Measurements from ENCODE around the gene EPB41L1.

The EPB41L1 gene

DNA sequence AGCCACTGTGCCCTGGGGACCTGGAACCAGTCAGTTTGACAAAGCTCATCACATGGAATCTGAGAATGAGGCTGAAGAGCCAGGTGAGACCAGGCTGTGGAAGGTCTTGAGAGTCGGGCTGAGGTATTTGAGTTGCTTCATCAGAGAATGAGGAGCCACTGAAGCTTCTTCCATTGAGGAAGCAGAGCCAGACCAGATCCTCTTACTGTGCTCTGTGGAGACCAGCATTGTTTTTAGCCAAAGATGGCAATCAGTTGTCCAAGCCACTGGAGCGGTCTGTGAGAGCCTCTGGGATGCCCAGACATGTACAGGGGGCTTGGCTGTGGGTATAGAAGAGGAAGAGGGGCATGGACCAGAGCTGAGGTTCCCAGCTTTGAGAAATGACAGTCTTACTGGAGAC is 6.1 kb upstream of the EPB41L1 start:
- DNase-seq (ENCODE audit: low read depth), result no peak
- H3K4me3 ChIP-seq (ENCODE audit: low read length), result no peak overlapping the region
- TF ChIP-seq, protein P1, sequence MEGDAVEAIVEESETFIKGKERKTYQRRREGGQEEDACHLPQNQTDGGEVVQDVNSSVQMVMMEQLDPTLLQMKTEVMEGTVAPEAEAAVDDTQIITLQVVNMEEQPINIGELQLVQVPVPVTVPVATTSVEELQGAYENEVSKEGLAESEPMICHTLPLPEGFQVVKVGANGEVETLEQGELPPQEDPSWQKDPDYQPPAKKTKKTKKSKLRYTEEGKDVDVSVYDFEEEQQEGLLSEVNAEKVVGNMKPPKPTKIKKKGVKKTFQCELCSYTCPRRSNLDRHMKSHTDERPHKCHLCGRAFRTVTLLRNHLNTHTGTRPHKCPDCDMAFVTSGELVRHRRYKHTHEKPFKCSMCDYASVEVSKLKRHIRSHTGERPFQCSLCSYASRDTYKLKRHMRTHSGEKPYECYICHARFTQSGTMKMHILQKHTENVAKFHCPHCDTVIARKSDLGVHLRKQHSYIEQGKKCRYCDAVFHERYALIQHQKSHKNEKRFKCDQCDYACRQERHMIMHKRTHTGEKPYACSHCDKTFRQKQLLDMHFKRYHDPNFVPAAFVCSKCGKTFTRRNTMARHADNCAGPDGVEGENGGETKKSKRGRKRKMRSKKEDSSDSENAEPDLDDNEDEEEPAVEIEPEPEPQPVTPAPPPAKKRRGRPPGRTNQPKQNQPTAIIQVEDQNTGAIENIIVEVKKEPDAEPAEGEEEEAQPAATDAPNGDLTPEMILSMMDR (conservative IDR thresholded peaks at IDR 0.05; ENCODE audit: low read depth, low read length), result no peak

DNA sequence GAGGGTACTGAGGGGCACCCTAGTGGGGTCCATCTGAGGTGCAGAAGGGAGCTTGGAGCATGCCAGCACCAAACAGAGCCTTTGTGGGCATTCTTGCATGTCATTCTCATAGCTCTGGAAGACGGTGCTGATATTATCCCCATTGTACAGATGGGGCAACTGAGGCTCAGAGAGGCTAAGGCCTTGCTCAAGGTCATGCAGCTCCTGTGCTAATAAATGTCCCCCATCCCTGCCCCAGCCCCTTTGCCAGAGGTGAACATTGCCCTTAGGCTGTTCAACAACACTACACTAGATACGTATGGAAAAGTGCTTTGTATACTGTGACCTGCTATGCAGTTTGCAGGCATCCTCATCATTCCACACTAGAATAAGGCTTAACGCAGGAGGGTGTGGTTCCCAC is 5.5 kb upstream of the EPB41L1 start:
- no peak overlapping the region for H3K4me3 ChIP-seq (ENCODE audit: low read length)
- TF ChIP-seq, protein P1 (conservative IDR thresholded peaks at IDR 0.05; ENCODE audit: low read depth, low read length), result no peak
- no peak for DNase-seq (ENCODE audit: low read depth)

DNA sequence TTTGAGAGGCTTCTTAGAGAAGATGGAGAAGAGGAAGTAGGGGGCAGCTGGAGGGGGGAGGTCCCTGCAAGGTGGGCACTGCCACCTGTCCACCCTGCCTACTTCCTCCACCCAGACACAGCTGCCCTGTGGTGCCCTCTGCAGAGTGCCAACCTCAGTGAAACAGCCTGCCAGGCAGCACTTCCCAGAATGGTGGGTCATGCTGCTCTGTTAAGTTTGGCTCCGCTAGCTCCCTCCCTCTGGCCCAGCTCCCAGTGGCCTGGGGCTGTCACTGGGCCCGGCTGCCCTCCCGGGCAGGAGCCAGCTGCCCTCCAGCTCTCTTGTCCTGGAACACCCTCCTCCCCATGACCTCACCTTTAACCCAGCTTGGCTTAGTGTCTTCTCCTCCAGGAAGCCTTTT is 5.1 kb upstream of the EPB41L1 start:
- TF ChIP-seq, protein P1 (conservative IDR thresholded peaks at IDR 0.05; ENCODE audit: low read depth, low read length), result no peak

DNA sequence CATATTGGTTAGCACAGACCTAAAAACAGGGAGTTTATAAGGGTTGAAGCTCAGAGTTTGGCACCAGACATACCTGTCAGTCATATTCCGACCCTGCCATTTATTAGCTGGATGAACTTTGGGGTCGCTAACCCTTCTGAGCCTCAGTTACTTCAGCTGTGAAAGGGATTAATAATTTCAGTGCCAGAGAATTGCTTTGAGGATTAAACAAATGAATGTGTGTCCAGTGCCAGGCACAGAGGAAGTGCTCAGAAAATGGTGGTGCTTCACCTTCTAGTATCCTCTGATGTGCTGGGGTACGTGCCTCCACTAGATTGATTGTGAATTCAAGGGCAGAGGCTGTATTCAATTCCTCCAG is 4.1 kb upstream of the EPB41L1 start:
- TF ChIP-seq, protein P1 (conservative IDR thresholded peaks at IDR 0.05; ENCODE audit: low read depth, low read length), result no peak
- no peak for DNase-seq (ENCODE audit: low read depth)
- H3K4me3 ChIP-seq (ENCODE audit: low read length), result no peak overlapping the region

More for the DNA sequence above, 5.1 kb upstream of the EPB41L1 start:
- no peak for DNase-seq (ENCODE audit: low read depth)
- H3K4me3 ChIP-seq (ENCODE audit: low read length), result no peak overlapping the region

DNA sequence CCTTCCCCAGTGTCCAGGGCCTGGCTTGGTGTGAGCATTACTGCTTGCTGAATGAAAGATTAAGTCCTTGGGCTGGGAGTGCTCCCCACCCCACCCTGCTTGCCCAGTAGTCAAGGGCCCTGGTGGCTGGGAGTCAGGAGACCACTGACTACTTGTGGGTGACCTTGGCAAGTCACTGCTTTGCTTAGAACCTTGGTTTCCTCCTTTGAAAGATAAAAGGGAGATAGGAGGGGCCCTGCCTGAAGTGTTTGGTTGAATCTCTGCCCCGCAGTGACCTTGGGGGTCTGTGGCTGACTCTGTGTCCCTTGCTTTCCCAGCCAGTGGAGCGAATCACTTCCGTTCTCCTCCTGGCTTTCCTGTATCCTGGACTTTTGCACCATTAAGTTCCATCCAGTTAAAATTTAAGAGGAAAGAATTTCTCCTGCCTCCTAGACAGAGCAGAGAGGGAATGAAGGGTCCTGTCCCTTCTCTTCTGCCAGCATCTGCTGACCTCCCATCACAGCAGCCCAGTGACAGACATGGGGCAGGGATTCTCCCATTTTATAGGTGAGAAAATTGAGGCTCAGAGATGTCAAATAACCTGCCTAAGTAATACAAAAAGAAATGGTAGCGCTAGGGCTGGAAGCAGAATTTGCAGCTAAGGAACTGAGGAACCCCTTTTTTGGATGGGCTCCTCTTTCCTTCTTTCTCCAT is 3.5 kb upstream of the EPB41L1 start:
- DNase-seq (ENCODE audit: low read depth), result no peak
- TF ChIP-seq, protein P1 (conservative IDR thresholded peaks at IDR 0.05; ENCODE audit: low read depth, low read length), result no peak
- no peak overlapping the region for H3K4me3 ChIP-seq (ENCODE audit: low read length)

DNA sequence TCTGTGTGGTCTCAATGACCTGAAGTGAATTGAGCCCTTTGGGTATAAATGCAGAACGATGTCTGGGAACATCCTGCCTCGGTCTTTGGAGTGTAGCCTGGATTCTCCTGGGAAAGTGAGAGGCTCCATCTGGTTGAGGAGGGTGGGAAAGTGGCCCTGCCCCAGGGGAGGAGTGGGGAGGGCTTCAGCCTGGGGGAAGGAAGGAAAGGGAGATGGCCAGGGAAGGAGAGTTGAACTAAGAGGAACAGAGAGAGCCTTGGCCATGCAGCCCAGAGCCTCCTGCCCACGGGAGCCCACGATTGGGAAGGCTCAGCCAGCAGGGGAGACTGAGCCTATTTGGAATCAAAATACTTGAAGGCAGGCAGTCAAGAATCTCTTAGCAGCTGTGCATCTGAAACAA is 2.3 kb upstream of the EPB41L1 start:
- no peak for DNase-seq (ENCODE audit: low read depth)
- no peak overlapping the region for H3K4me3 ChIP-seq (ENCODE audit: low read length)
- TF ChIP-seq, protein P1 (conservative IDR thresholded peaks at IDR 0.05; ENCODE audit: low read depth, low read length), result no peak

DNA sequence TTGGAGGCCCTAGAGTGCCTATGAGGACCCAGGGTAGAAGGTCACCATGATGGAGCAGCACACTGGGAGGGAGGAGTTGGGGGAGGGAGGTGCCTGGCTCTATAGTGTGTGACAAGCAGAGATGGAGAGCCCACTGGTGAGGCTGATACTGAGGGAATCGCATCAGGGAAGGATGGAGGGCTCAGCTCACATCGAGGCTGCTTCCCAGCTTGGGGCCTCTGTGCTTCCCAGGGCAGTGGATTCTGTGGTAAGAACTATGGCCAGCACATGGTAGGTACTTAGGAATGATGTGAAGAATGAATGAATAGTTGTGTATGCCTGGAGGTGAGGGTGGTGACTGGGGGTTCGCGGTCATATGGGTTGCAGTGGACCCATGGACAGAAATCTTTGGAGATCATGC is 1.3 kb upstream of the EPB41L1 start:
- H3K4me3 ChIP-seq (ENCODE audit: low read length), result no peak overlapping the region
- TF ChIP-seq, protein P1 (conservative IDR thresholded peaks at IDR 0.05; ENCODE audit: low read depth, low read length), result no peak
- no peak for DNase-seq (ENCODE audit: low read depth)

Data from retinal pigment epithelial cell (primary cell).